ENCODE data around the gene ELP2.
"Not testable (repeated sequence)": the region's sequence is repeated elsewhere in the genome, so short reads cannot be mapped to it uniquely, and the experiment has no call there.

The ELP2 gene

GRCh38 chr18:36191286-36191685 lies 61.6 kb downstream of the ELP2 start:
- DNase-seq (ENCODE audit: low read depth) = no peak

GRCh38 chr18:36191711-36192110 lies 62.0 kb downstream of the ELP2 start:
- no peak for DNase-seq (ENCODE audit: low read depth)

- DNase-seq (ENCODE audit: low read depth) = no peak
Observed at GRCh38 chr18:36194600-36195315, 65.1 kb downstream of the ELP2 start.

- DNase-seq (ENCODE audit: low read depth) = no peak
Observed at GRCh38 chr18:36195427-36196122, 65.9 kb downstream of the ELP2 start.

GRCh38 chr18:36196238-36196995 lies 66.7 kb downstream of the ELP2 start:
- DNase-seq (ENCODE audit: low read depth) = no peak

GRCh38 chr18:36197511-36198166 lies 67.9 kb downstream of the ELP2 start:
- DNase-seq (ENCODE audit: low read depth) = no peak

- DNase-seq (ENCODE audit: low read depth) = no peak
Observed at GRCh38 chr18:36199691-36200295, 70.1 kb downstream of the ELP2 start.

- DNase-seq (ENCODE audit: low read depth) = no peak
Observed at GRCh38 chr18:36200354-36200771, 70.7 kb downstream of the ELP2 start.

GRCh38 chr18:36201765-36202164 lies 72.1 kb downstream of the ELP2 start:
- DNase-seq (ENCODE audit: low read depth) = no peak

GRCh38 chr18:36203360-36203895 lies 73.7 kb downstream of the ELP2 start:
- no peak for DNase-seq (ENCODE audit: low read depth)

- no peak for DNase-seq (ENCODE audit: low read depth)
Observed at GRCh38 chr18:36205166-36205565, 75.5 kb downstream of the ELP2 start.

- no peak for DNase-seq (ENCODE audit: low read depth)
Observed at GRCh38 chr18:36207303-36207702, 77.6 kb downstream of the ELP2 start.

GRCh38 chr18:36207969-36208368 lies 78.3 kb downstream of the ELP2 start:
- DNase-seq (ENCODE audit: low read depth) = not testable (repeated sequence)

GRCh38 chr18:36211612-36212065 lies 81.9 kb downstream of the ELP2 start:
- no peak for DNase-seq (ENCODE audit: low read depth)

GRCh38 chr18:36212301-36213171 lies 82.8 kb downstream of the ELP2 start:
- no peak for DNase-seq (ENCODE audit: low read depth)

- DNase-seq (ENCODE audit: low read depth) = no peak
Observed at GRCh38 chr18:36214811-36215210, 85.1 kb downstream of the ELP2 start.

GRCh38 chr18:36215577-36215976 lies 85.9 kb downstream of the ELP2 start:
- DNase-seq (ENCODE audit: low read depth) = no peak

GRCh38 chr18:36217348-36217747 lies 87.6 kb downstream of the ELP2 start:
- no peak for DNase-seq (ENCODE audit: low read depth)

GRCh38 chr18:36229188-36229587 lies 99.5 kb downstream of the ELP2 start:
- DNase-seq (ENCODE audit: low read depth) = no peak

Measured in stimulated activated CD8-positive, alpha-beta memory T cell treated with anti-CD3 and anti-CD28 coated beads, Interleukin-7, amount 100 ng/mL, for 24 hours (primary cell).